Activated naive CD8-positive, alpha-beta T cell treated with anti-CD3 and anti-CD28 coated beads for 36 hours (primary cell): ENCODE measurements around the gene PSTPIP1. TPM values are rescaled to one million over a fixed set of nuclear protein-coding genes. Genes with fewer than 3 reads are reported as not detected.

Experiments used
- DNase-seq: peaks from one replicate; pipeline ENCODE4 v3.0.0; 2021
- H3K27ac Mint-ChIP-seq: one replicate; pipeline ENCODE4 v1.8.0; 2022; ENCODE audit warnings: mild to moderate bottlenecking, moderate library complexity, mixed read lengths
- H3K27me3 Mint-ChIP-seq: one replicate; pipeline ENCODE4 v1.8.0; 2022; ENCODE audit warnings: mild to moderate bottlenecking, mixed read lengths
- H3K36me3 Mint-ChIP-seq: one replicate; pipeline ENCODE4 v1.8.0; 2021; ENCODE audit warnings: mild to moderate bottlenecking, mixed read lengths
- H3K4me1 Mint-ChIP-seq: one replicate; pipeline ENCODE4 v1.8.0; 2021; ENCODE audit warnings: mixed read lengths
- H3K4me3 Mint-ChIP-seq: one replicate; pipeline ENCODE4 v1.8.0; 2022; ENCODE audit warnings: mild to moderate bottlenecking, moderate library complexity, mixed read lengths
- H3K9me3 Mint-ChIP-seq: one replicate; pipeline ENCODE4 v1.8.0; 2022; ENCODE audit warnings: mixed read lengths
- total RNA-seq, 2 experiments: library from RNA; stranded (reverse); gene quantifications; one replicate each; pipeline ENCODE4 v1.2.3, GENCODE V29; 2021

Gene PSTPIP1
- total RNA-seq, 2 experiments from 2014 or later, result 93.4 to 94.5 TPM

DNA sequence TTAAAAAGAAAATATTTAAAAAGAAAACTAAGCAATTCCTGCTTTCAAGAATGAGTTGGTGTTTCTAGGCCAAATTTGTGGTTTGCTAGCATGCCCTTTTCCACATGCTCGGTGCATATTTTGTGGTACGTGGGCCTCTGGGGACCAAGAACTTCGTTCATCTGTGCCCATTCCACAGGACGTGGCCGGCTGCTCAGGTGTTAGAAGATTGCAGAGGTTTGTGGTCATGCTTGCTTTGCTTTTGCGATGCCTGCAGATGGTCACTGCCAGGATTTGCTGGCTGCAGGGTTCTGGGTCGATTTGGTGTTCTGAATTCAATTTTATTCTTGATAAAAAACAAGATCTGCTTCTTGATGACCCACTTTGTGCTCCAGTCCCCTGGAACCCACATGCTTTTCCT, 7.5 kb downstream of the PSTPIP1 start:
- Mint-ChIP-seq H3K36me3 (peaks cover 68% of the 10 kb centered on the region), H3K4me1 (peaks cover 77% of the 10 kb centered on the region), H3K27me3 (no peaks in the 10 kb centered on the region), H3K9me3 (peaks cover 9% of the 10 kb centered on the region), H3K27ac (peak overlapping the region; percentile 91), H3K4me3 (peak overlapping the region; percentile 66)
- no peak for DNase-seq

DNA sequence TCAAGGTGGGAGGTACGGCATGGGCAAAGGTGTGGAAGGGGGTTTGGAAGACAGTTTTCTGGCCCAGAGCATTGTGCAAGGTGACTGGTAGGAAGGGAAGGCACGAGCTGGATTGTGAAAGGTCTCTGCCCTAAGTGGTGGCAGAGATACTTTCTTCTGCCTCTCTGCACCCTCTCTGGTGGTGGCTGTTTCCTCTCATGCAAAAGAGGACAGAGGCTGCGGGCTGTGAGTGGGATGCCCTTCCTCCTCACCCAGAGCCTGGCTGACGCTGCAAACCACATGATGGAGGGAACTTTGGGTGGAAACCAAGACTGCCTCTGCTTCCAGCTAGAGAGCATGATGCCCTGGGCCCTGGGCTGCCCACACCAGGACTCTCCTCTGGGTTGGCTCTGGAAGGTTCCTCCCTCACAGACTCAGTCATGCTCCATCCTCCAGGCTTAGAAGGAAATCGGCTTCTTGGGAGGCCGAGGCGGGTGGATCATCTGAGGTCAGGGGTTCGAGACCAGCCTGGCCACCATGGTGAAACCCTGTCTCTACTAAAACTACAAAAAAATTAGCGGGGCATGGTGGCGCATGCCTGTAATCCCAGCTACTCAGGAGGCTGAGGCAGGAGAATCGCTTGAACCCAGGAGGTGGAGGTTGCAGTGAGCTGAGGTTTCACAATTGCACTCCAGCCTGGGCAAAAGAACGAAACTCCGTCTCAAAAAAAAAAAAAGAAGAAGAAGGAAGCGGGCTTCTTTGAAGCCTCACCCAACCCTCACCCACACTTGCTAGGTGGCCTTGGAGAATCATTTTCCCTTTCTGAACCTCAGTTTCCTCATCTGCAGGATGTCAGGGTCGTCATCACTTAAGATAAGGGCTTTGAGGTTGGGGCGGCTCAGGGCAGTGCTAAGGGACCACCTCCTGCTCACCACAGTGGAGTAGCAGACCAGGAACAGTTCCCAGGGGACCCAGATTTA, 8.3 kb downstream of the PSTPIP1 start:
- DNase-seq, result peak; percentile 78
- H3K9me3 Mint-ChIP-seq, result peaks cover 9% of the 10 kb centered on the region
- peak overlapping the region; percentile 91 for H3K27ac Mint-ChIP-seq
- peaks cover 61% of the 10 kb centered on the region for H3K36me3 Mint-ChIP-seq
- H3K4me1 Mint-ChIP-seq, result peaks cover 69% of the 10 kb centered on the region
- H3K27me3 Mint-ChIP-seq, result no peaks in the 10 kb centered on the region
- H3K4me3 Mint-ChIP-seq, result peak overlapping the region; percentile 66

GRCh38 chr15:77004189-77004588, 9.3 kb downstream of the PSTPIP1 start:
- no peaks in the 10 kb centered on the region for H3K27me3 Mint-ChIP-seq
- peak overlapping the region; percentile 91 for H3K27ac Mint-ChIP-seq
- H3K9me3 Mint-ChIP-seq, result peaks cover 9% of the 10 kb centered on the region
- H3K4me3 Mint-ChIP-seq, result peak overlapping the region; percentile 66
- peaks cover 61% of the 10 kb centered on the region for H3K36me3 Mint-ChIP-seq
- no peak for DNase-seq
- peaks cover 66% of the 10 kb centered on the region for H3K4me1 Mint-ChIP-seq

GRCh38 chr15:77009176-77009575, 14.2 kb downstream of the PSTPIP1 start:
- Mint-ChIP-seq H3K27me3 (no peaks in the 10 kb centered on the region), H3K36me3 (peaks cover 67% of the 10 kb centered on the region), H3K4me3 (no peak overlapping the region), H3K27ac (peak overlapping the region; percentile 34), H3K9me3 (peaks cover 6% of the 10 kb centered on the region), H3K4me1 (peaks cover 70% of the 10 kb centered on the region)
- no peak for DNase-seq

DNA sequence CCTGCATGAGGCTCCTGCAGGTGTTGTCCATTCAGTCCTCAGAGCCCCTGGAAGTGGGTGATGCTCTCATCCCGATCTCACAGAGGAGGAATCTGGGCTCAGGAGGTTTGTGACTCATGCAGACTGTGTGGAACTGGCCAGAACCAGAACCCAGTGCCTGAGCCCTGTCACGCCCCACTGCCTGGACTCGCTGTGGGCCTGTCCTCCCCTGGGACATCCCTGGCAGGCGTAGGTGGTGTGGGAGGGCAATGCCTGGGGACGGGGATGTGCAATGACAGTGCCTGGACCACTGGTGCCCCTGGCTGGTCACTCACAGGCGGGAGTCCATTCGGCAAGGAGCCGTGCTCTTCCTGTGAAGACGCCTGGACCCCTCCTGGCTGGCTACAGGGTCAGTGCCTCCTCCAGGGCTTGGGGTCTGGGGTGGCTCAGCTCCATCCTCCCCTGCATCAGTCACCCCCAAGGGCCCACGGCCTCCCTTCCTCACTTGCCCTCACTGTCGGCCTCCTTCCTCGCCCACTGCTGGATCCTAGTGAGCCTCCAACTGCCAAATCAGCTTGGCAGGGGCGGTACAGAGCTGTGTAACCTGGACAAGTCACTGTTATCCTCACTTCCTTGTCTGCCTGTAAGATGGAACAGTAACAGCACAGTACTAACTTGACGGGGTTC, 14.9 kb downstream of the PSTPIP1 start:
- Mint-ChIP-seq H3K27me3 (no peaks in the 10 kb centered on the region), H3K4me3 (no peak overlapping the region), H3K9me3 (peaks cover 4% of the 10 kb centered on the region), H3K36me3 (peaks cover 61% of the 10 kb centered on the region), H3K27ac (peak overlapping the region; percentile 46), H3K4me1 (peaks cover 72% of the 10 kb centered on the region)
- DNase-seq, result no peak

DNA sequence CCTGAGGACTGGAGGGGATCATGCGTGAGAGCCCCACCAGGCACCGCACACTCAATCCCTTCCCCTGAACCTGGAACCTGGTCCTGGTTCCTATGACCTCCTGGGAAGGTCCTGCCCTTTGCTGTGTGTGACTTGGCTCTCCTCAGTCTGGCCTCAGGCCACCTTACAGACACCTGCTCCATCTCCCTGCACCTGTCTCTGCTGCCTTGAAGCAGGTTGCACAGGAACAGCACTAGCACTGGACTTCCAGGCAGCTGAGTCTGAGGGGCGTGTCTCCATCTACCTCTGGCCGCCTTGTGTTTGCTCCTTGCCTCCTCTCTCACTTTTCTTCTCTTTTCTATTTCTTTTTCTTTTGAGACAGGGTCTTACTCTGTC, 15.4 kb downstream of the PSTPIP1 start:
- DNase-seq, result no peak
- Mint-ChIP-seq H3K27me3 (no peaks in the 10 kb centered on the region), H3K9me3 (peaks cover 4% of the 10 kb centered on the region), H3K4me3 (no peak overlapping the region), H3K36me3 (peaks cover 61% of the 10 kb centered on the region), H3K4me1 (peaks cover 77% of the 10 kb centered on the region), H3K27ac (peak overlapping the region; percentile 60)

- Mint-ChIP-seq H3K4me3 (no peak overlapping the region), H3K27me3 (no peaks in the 10 kb centered on the region), H3K36me3 (peaks cover 58% of the 10 kb centered on the region), H3K9me3 (peaks cover 3% of the 10 kb centered on the region), H3K27ac (peak overlapping the region; percentile 60), H3K4me1 (peaks cover 77% of the 10 kb centered on the region)
- no peak for DNase-seq
These were observed 15.9 kb downstream of the PSTPIP1 start for GRCh38 chr15:77010857-77011256.

- no peak for DNase-seq
- H3K27me3 Mint-ChIP-seq, result no peaks in the 10 kb centered on the region
- peaks cover 45% of the 10 kb centered on the region for H3K36me3 Mint-ChIP-seq
- H3K27ac Mint-ChIP-seq, result peak overlapping the region; percentile 84
- H3K9me3 Mint-ChIP-seq, result no peaks in the 10 kb centered on the region
- H3K4me3 Mint-ChIP-seq, result peak overlapping the region; percentile 51
- H3K4me1 Mint-ChIP-seq, result peaks cover 79% of the 10 kb centered on the region
These were observed 17.3 kb downstream of the PSTPIP1 start for GRCh38 chr15:77012117-77012712.

DNA sequence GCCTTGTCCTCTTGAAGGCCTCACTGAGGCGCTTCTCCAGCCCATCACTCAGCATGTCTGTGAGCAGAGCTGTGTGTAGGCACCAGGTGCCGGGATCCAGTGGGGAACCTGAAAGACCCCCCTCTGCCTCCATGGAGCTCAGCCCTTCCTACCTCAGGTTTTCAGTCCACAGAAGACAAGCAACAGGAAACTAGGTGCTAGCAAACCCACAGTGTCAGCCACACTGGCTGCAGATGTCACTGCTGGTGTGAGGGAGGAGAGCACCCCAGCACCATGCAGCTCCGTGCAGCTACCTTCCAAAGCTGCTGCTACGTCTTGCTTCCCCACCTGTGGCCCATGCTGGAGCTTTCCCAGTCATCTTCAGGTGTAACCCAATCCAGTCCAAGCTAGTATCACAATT, 17.9 kb downstream of the PSTPIP1 start:
- H3K36me3 Mint-ChIP-seq, result peaks cover 44% of the 10 kb centered on the region
- H3K4me3 Mint-ChIP-seq, result peak overlapping the region; percentile 51
- H3K27me3 Mint-ChIP-seq, result no peaks in the 10 kb centered on the region
- peak; percentile 56 for DNase-seq
- H3K4me1 Mint-ChIP-seq, result peaks cover 85% of the 10 kb centered on the region
- H3K27ac Mint-ChIP-seq, result peak overlapping the region; percentile 84
- H3K9me3 Mint-ChIP-seq, result no peaks in the 10 kb centered on the region

GRCh38 chr15:77013776-77014131, 18.8 kb downstream of the PSTPIP1 start:
- H3K36me3 Mint-ChIP-seq, result peaks cover 45% of the 10 kb centered on the region
- H3K4me3 Mint-ChIP-seq, result peak overlapping the region; percentile 51

GRCh38 chr15:77014132-77015081, 19.5 kb downstream of the PSTPIP1 start:
- H3K27ac Mint-ChIP-seq, result peak overlapping the region; percentile 84
- no peaks in the 10 kb centered on the region for H3K27me3 Mint-ChIP-seq
- H3K36me3 Mint-ChIP-seq, result peaks cover 45% of the 10 kb centered on the region
- peaks cover 92% of the 10 kb centered on the region for H3K4me1 Mint-ChIP-seq
- H3K4me3 Mint-ChIP-seq, result peak overlapping the region; percentile 51
- no peak for DNase-seq
- H3K9me3 Mint-ChIP-seq, result no peaks in the 10 kb centered on the region

More at GRCh38 chr15:77013776-77014131, 18.8 kb downstream of the PSTPIP1 start:
- H3K9me3 Mint-ChIP-seq, result no peaks in the 10 kb centered on the region
- no peaks in the 10 kb centered on the region for H3K27me3 Mint-ChIP-seq
- peaks cover 91% of the 10 kb centered on the region for H3K4me1 Mint-ChIP-seq
- DNase-seq, result peak; percentile 90
- peak overlapping the region; percentile 84 for H3K27ac Mint-ChIP-seq

- H3K4me1 Mint-ChIP-seq, result peaks cover 92% of the 10 kb centered on the region
- no peaks in the 10 kb centered on the region for H3K9me3 Mint-ChIP-seq
- peak overlapping the region; percentile 84 for H3K27ac Mint-ChIP-seq
- H3K36me3 Mint-ChIP-seq, result peaks cover 46% of the 10 kb centered on the region
- DNase-seq, result no peak
- peak overlapping the region; percentile 23 for H3K4me3 Mint-ChIP-seq
- H3K27me3 Mint-ChIP-seq, result no peaks in the 10 kb centered on the region
These were observed 20.9 kb downstream of the PSTPIP1 start for GRCh38 chr15:77015646-77016320.

DNA sequence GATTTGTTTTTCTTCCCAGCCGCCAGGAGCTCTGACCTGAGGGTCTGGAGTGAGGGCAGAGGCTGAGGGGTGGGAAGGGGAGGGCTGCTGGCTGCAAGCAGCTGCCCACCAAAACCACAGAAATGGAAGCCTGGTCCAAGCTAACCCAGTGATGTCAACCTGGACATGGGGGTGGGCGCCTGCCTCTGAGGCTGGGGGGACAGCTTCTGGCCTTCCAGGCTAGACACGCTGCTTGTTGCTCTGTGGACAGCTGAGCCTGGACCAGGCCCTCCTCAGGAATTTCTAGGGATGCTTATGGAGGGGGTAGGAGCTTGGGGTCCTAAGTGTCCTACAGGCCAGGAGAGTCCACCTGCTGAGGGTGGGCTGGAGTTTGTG, 21.4 kb downstream of the PSTPIP1 start:
- H3K9me3 Mint-ChIP-seq, result no peaks in the 10 kb centered on the region
- H3K36me3 Mint-ChIP-seq, result peaks cover 41% of the 10 kb centered on the region
- H3K4me3 Mint-ChIP-seq, result no peak overlapping the region
- no peak for DNase-seq
- H3K4me1 Mint-ChIP-seq, result peaks cover 92% of the 10 kb centered on the region
- H3K27ac Mint-ChIP-seq, result no peak overlapping the region
- no peaks in the 10 kb centered on the region for H3K27me3 Mint-ChIP-seq
